ENCODE measurements around the gene SSH3.

DNA sequence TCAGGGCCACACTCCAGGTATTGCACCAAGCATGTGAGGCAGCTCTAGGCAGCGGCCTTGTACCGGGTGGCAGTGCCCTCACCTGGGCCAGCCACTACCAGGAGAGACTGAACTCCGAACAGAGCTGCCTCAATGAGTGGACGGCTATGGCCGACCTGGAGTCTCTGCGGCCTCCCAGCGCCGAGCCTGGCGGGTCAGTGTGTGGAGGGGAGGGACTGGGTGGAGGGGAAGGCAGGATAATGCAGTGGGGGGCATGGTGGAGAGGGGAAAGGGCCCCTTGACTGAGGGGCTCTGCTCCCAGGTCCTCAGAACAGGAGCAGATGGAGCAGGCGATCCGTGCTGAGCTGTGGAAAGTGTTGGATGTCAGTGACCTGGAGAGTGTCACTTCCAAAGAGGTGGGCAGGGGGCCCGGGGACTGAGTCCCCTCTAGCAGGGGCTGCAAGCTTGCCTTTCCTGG lies 4.2 kb downstream of the SSH3 start:
- TF ChIP-seq, protein P1, sequence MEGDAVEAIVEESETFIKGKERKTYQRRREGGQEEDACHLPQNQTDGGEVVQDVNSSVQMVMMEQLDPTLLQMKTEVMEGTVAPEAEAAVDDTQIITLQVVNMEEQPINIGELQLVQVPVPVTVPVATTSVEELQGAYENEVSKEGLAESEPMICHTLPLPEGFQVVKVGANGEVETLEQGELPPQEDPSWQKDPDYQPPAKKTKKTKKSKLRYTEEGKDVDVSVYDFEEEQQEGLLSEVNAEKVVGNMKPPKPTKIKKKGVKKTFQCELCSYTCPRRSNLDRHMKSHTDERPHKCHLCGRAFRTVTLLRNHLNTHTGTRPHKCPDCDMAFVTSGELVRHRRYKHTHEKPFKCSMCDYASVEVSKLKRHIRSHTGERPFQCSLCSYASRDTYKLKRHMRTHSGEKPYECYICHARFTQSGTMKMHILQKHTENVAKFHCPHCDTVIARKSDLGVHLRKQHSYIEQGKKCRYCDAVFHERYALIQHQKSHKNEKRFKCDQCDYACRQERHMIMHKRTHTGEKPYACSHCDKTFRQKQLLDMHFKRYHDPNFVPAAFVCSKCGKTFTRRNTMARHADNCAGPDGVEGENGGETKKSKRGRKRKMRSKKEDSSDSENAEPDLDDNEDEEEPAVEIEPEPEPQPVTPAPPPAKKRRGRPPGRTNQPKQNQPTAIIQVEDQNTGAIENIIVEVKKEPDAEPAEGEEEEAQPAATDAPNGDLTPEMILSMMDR (IDR thresholded peaks at IDR 0.05; ENCODE audit: low read depth, low read length, poor library complexity, severe bottlenecking): no peak
- no peak for TF ChIP-seq EZH2phosphoT487 (IDR thresholded peaks at IDR 0.05; ENCODE audit: borderline replicate concordance, low read length)

Data from DOHH2 (cell line).